HepG2 (cell line): Measurements from ENCODE around the gene ZNF77. TPM values are rescaled to one million over a fixed set of nuclear protein-coding genes. Genes with fewer than 3 reads are reported as not detected.
A peak's percentile ranks its signal among the peaks of the same experiment; 100 is the strongest.

ENCODE experiments used
- ARNT2 ChIP-seq: sonication (generic); formaldehyde crosslinking; IDR thresholded peaks from 2 replicates; pipeline ENCODE4 v1.8.0; 2022; ENCODE audit warnings: mild to moderate bottlenecking, low read depth, missing genetic modification reagents, moderate library complexity
- BCL6 ChIP-seq: IDR thresholded peaks from 2 replicates; pipeline ENCODE4 v1.6.1; 2016; ENCODE audit warnings: missing genetic modification reagents, missing compliant biosample characterization
- CBFB ChIP-seq: sonication (generic); formaldehyde crosslinking; IDR thresholded peaks from 2 replicates; pipeline ENCODE4 v1.4.0; 2020; ENCODE audit warnings: missing genetic modification reagents
- CHD2 ChIP-seq: IDR thresholded peaks from 2 replicates; pipeline ENCODE4 v1.6.1; 2011; ENCODE audit warnings: low read depth, low read length, improper control_type of control experiment
- EEA1 ChIP-seq: sonication (generic); formaldehyde crosslinking; IDR thresholded peaks from 2 replicates; pipeline ENCODE4 v1.5.1; 2020; ENCODE audit warnings: mild to moderate bottlenecking, missing genetic modification reagents, borderline replicate concordance
- EP300 ChIP-seq, 3 experiments: sonication (generic) in 1 of 3; formaldehyde crosslinking in 1 of 3; IDR thresholded peaks; 2 replicates each; pipeline versions ENCODE4 v1.5.1 to v1.6.1; 2011 to 2020; ENCODE audit warnings: low read depth in 2 of 3, low read length in 2 of 3, borderline replicate concordance in 1 of 3, improper control_type of control experiment in 1 of 3, mild to moderate bottlenecking in 1 of 3, missing genetic modification reagents in 1 of 3, moderate library complexity in 1 of 3
- ESRRA ChIP-seq: sonication (generic); formaldehyde crosslinking; IDR thresholded peaks from 2 replicates; pipeline ENCODE4 v1.5.1; 2020; ENCODE audit warnings: mild to moderate bottlenecking, low read depth, missing genetic modification reagents
- HHEX ChIP-seq: IDR thresholded peaks from 2 replicates; pipeline ENCODE4 v1.6.1; 2016; ENCODE audit warnings: control low read depth
- HMG20B ChIP-seq: conservative IDR thresholded peaks from 2 replicates; pipeline ENCODE4 v1.6.1; 2016; ENCODE audit warnings: missing genetic modification reagents, missing compliant biosample characterization
- KAT8 ChIP-seq: IDR thresholded peaks from 2 replicates; pipeline ENCODE4 v1.6.1; 2016; ENCODE audit warnings: missing genetic modification reagents, missing compliant biosample characterization
- KDM4B ChIP-seq: sonication (generic); formaldehyde crosslinking; IDR thresholded peaks from 2 replicates; pipeline ENCODE4 v1.4.0; 2020; ENCODE audit warnings: missing genetic modification reagents
- NONO ChIP-seq, 2 experiments: fragments of 450-650 bp in 1 of 2; sonication (generic) in 1 of 2; formaldehyde crosslinking in 1 of 2; IDR thresholded peaks in 1 of 2; conservative IDR thresholded peaks in 1 of 2; 2 replicates each; pipeline versions ENCODE4 v1.6.1 to v1.8.0; 2017 to 2022; ENCODE audit warnings: mild to moderate bottlenecking in 1 of 2, missing genetic modification reagents in 1 of 2, moderate library complexity in 1 of 2
- POLR2AphosphoS2 ChIP-seq: IDR thresholded peaks from 2 replicates; pipeline ENCODE4 v1.6.1; 2011; ENCODE audit warnings: low read depth, low read length, improper control_type of control experiment
- RFX5 ChIP-seq: IDR thresholded peaks from 2 replicates; pipeline ENCODE4 v1.6.1; 2011; ENCODE audit warnings: low read depth, low read length, improper control_type of control experiment
- SALL1 ChIP-seq: sonication (generic); formaldehyde crosslinking; IDR thresholded peaks from 2 replicates; pipeline ENCODE4 v1.8.0; 2022; ENCODE audit warnings: mild to moderate bottlenecking, missing genetic modification reagents
- TCF7 ChIP-seq: sonication (generic); IDR thresholded peaks from 2 replicates; pipeline ENCODE4 v1.6.1; 2016; ENCODE audit warnings: antibody characterized with exemption, low read depth
- THYN1 ChIP-seq: sonication (generic); formaldehyde crosslinking; IDR thresholded peaks from 2 replicates; pipeline ENCODE4 v1.8.1; 2023; ENCODE audit warnings: low read depth, mild to moderate bottlenecking, moderate library complexity, missing genetic modification reagents, borderline replicate concordance
- ZKSCAN1 ChIP-seq: fragments of 150-350 bp; IDR thresholded peaks from 2 replicates; pipeline ENCODE4 v1.6.1; 2014; ENCODE audit warnings: low read length
- ZNF619 ChIP-seq: sonication (generic); formaldehyde crosslinking; IDR thresholded peaks from 2 replicates; pipeline ENCODE4 v1.4.0; 2020; ENCODE audit warnings: mild to moderate bottlenecking, missing genetic modification reagents
- ZNF709 ChIP-seq: sonication (generic); formaldehyde crosslinking; IDR thresholded peaks from 2 replicates; pipeline ENCODE4 v1.5.0; 2020; ENCODE audit warnings: mild to moderate bottlenecking, missing genetic modification reagents
- ZNF772 ChIP-seq: sonication (generic); formaldehyde crosslinking; IDR thresholded peaks from 2 replicates; pipeline ENCODE4 v1.5.0; 2020; ENCODE audit warnings: mild to moderate bottlenecking, missing genetic modification reagents
- ZNF776 ChIP-seq: sonication (generic); formaldehyde crosslinking; IDR thresholded peaks from 2 replicates; pipeline ENCODE4 v1.4.0; 2020; ENCODE audit warnings: mild to moderate bottlenecking, missing genetic modification reagents
- ZNF780A ChIP-seq: sonication (generic); formaldehyde crosslinking; IDR thresholded peaks from 2 replicates; pipeline ENCODE4 v1.8.0; 2022; ENCODE audit warnings: mild to moderate bottlenecking, missing genetic modification reagents, moderate library complexity
- polyA plus RNA-seq, 8 experiments: library from polyadenylated mRNA; depleted of rRNA in 3 of 8; stranded (reverse) in 7 of 8; unstranded in 1 of 8; fragments of >200 nt; fragmentation: Illumina TruSeq in 4 of 8; extraction: Trizol in 4 of 8; gene quantifications; 2 replicates each; pipeline versions ENCODE4 v1.2.1 to v1.2.3, GENCODE V29; 2011 to 2016; ENCODE audit warnings: low read depth in 4 of 8, missing spikeins in 1 of 8, mixed read lengths in 1 of 8; ENCODE audit not compliant: insufficient read depth in 1 of 8
- total RNA-seq, 5 experiments: library from RNA; depleted of rRNA; stranded (reverse); fragments of >200 nt; fragmentation: Illumina TruSeq; extraction: Trizol; gene quantifications; 2 replicates each; pipeline ENCODE4 v1.2.3, GENCODE V29; 2016; ENCODE audit warnings: low read depth in 1 of 5
- TF ChIP-seq, protein P1 (sequence below): sonication (generic); formaldehyde crosslinking; IDR thresholded peaks from 2 replicates; pipeline ENCODE4 v1.5.1; 2020; ENCODE audit warnings: mild to moderate bottlenecking, missing genetic modification reagents, borderline replicate concordance
- TF ChIP-seq, protein P2 (sequence below): IDR thresholded peaks from 2 replicates; pipeline ENCODE4 v1.6.1; 2016; ENCODE audit warnings: low read depth
- TF ChIP-seq, protein P3 (sequence below): sonication (generic); formaldehyde crosslinking; conservative IDR thresholded peaks from 2 replicates; pipeline ENCODE4 v1.8.1; 2023; ENCODE audit warnings: missing genetic modification reagents
- TF ChIP-seq, protein P4 (sequence below): sonication (generic); formaldehyde crosslinking; IDR thresholded peaks from 2 replicates; pipeline ENCODE4 v1.4.0; 2020; ENCODE audit warnings: missing genetic modification reagents

Gene ZNF77
- total and polyA plus RNA-seq, 2 of the 13 experiments (the other 11 are each of a cell fraction or from before 2014, with no cell fraction given) = 7.1 to 11.5 TPM

DNA sequence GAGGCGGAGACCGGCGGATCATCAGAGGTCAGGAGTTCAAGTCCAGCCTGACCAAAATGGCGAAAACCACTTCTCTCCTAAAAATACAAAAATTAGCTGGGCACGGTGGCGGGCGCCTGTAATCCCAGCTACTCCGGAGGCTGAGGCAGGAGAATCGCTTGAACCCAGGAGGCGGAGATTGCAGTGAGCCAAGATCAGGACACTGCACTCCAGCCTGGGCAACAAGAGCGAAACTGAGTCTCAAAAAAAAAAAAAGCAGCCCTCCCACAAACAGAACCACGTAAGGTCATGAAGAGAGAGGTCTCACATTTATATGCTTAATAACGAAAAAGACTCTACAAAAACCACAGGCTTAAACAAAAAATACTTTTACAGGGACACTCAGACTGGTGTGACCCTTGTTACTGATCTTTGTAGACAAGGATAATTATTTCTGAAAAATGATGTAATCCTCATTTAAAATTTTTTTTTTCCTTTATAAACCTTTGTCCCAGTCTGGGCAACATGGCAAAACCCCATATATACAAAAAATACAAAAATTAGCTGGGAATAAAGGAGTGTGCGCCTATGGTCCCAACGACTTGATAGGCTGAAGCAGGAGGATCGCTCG lies 909 bp upstream of the ZNF77 start (continued):
- TF ChIP-seq ZNF780A (CRISPR knock-in tag) = no peak
- no peak for TF ChIP-seq NONO (IDR thresholded peaks at IDR 0.05)
- TF ChIP-seq NONO (CRISPR knock-in tag; conservative IDR thresholded peaks at IDR 0.05) = 0 out of 2 replicates have a peak, but pooled peaks have one; percentile 25
- no peak for TF ChIP-seq THYN1 (CRISPR knock-in tag)
- TF ChIP-seq TCF7 = no peak
- no peak for TF ChIP-seq EEA1 (CRISPR knock-in tag)
- TF ChIP-seq, protein P1, sequence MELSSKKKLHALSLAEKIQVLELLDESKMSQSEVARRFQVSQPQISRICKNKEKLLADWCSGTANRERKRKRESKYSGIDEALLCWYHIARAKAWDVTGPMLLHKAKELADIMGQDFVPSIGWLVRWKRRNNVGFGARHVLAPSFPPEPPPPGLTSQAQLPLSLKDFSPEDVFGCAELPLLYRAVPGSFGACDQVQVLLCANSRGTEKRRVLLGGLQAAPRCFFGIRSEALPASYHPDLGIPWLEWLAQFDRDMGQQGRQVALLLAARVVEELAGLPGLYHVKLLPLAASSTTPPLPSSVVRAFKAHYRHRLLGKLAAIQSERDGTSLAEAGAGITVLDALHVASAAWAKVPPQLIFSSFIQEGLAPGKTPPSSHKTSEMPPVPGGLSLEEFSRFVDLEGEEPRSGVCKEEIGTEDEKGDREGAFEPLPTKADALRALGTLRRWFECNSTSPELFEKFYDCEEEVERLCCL = no peak
- 0 out of 2 replicates have a peak, but pooled peaks have one; percentile 44 for TF ChIP-seq ZNF709 (CRISPR knock-in tag)
- no peak for TF ChIP-seq HHEX
- no peak for TF ChIP-seq KAT8 (CRISPR knock-in tag)
- TF ChIP-seq POLR2AphosphoS2 = no peak
- no peak for TF ChIP-seq HMG20B (CRISPR knock-in tag)
- TF ChIP-seq EP300 (IDR thresholded peaks at IDR 0.05; ENCODE audit: low read depth in 2 of 2, low read length in 2 of 2) = no peak
- no peak for TF ChIP-seq EP300 (CRISPR knock-in tag; IDR thresholded peaks at IDR 0.05; ENCODE audit: borderline replicate concordance)
- no peak for TF ChIP-seq ZNF619 (CRISPR knock-in tag)
- no peak for TF ChIP-seq SALL1
- no peak for TF ChIP-seq CHD2
- no peak for TF ChIP-seq ESRRA (CRISPR knock-in tag)
- TF ChIP-seq BCL6 (CRISPR knock-in tag) = no peak
- TF ChIP-seq RFX5 = no peak
- no peak for TF ChIP-seq ZKSCAN1
- TF ChIP-seq ARNT2 = no peak
- TF ChIP-seq, protein P2, sequence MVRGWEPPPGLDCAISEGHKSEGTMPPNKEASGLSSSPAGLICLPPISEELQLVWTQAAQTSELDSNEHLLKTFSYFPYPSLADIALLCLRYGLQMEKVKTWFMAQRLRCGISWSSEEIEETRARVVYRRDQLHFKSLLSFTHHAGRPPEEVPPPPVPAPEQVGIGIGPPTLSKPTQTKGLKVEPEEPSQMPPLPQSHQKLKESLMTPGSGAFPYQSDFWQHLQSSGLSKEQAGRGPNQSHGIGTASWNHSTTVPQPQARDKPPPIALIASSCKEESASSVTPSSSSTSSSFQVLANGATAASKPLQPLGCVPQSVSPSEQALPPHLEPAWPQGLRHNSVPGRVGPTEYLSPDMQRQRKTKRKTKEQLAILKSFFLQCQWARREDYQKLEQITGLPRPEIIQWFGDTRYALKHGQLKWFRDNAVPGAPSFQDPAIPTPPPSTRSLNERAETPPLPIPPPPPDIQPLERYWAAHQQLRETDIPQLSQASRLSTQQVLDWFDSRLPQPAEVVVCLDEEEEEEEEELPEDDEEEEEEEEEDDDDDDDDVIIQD (CRISPR knock-in tag) = no peak
- no peak for TF ChIP-seq CBFB (CRISPR knock-in tag)
- TF ChIP-seq ZNF776 = no peak
- TF ChIP-seq, protein P3, sequence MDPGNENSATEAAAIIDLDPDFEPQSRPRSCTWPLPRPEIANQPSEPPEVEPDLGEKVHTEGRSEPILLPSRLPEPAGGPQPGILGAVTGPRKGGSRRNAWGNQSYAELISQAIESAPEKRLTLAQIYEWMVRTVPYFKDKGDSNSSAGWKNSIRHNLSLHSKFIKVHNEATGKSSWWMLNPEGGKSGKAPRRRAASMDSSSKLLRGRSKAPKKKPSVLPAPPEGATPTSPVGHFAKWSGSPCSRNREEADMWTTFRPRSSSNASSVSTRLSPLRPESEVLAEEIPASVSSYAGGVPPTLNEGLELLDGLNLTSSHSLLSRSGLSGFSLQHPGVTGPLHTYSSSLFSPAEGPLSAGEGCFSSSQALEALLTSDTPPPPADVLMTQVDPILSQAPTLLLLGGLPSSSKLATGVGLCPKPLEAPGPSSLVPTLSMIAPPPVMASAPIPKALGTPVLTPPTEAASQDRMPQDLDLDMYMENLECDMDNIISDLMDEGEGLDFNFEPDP (CRISPR knock-in tag) = no peak
- TF ChIP-seq KDM4B (CRISPR knock-in tag) = no peak
- TF ChIP-seq, protein P4, sequence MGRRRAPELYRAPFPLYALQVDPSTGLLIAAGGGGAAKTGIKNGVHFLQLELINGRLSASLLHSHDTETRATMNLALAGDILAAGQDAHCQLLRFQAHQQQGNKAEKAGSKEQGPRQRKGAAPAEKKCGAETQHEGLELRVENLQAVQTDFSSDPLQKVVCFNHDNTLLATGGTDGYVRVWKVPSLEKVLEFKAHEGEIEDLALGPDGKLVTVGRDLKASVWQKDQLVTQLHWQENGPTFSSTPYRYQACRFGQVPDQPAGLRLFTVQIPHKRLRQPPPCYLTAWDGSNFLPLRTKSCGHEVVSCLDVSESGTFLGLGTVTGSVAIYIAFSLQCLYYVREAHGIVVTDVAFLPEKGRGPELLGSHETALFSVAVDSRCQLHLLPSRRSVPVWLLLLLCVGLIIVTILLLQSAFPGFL (CRISPR knock-in tag) = no peak
- no peak for TF ChIP-seq ZNF772 (CRISPR knock-in tag)
